IMR-90 (cell line): ENCODE data around the gene SLC4A1. TPM values are rescaled to one million over a fixed set of nuclear protein-coding genes. Genes with fewer than 3 reads are reported as not detected.

Experiments used
- ATAC-seq: fragments of 200-7000 bp; cut with Tn5 transposase; 2 replicates; pipeline ENCODE4 v1.9.1; 2020; ENCODE audit warnings: low read depth, mild to moderate bottlenecking, moderate library complexity
- BruUV-seq: library from RNA; stranded (reverse); fragments of 400-500 nt; replicated peaks from 2 replicates; lab custom pipeline; 2021; lab: Mats Ljungman, UMichigan
- CTCF ChIA-PET: fragments of 300-600 bp; formaldehyde crosslinking; extraction: SDS; loops from one replicate; lab custom pipeline; 2021; ENCODE audit warnings: antibody characterized with exemption; lab: Yijun Ruan, JAX
- POLR2A ChIA-PET: fragments of 300-600 bp; sonication (Branson Sonifier 250); formaldehyde crosslinking; loops from one replicate; lab custom pipeline; 2022; ENCODE audit warnings: antibody characterized with exemption; ENCODE audit not compliant: unreplicated experiment; lab: Charles Lee
- DNase-seq: peaks from one replicate; pipeline ENCODE4 v3.0.0; 2013
- H2AFZ ChIP-seq: replicated peaks from 2 replicates; pipeline ENCODE3; 2013; ENCODE audit warnings: low read length, mild to moderate bottlenecking; ENCODE audit not compliant: poor library complexity
- H2AK5ac ChIP-seq: 2 replicates; pipeline ENCODE4 v1.6.1; 2013; ENCODE audit warnings: low read depth, low read length, inconsistent platforms
- H2AK9ac ChIP-seq: replicated peaks from 2 replicates; pipeline ENCODE3; 2013; ENCODE audit warnings: mild to moderate bottlenecking, low read depth, low read length, moderate library complexity; ENCODE audit not compliant: poor library complexity
- H2BK120ac ChIP-seq: 2 replicates; pipeline ENCODE4 v1.6.1; 2013; ENCODE audit warnings: low read depth, low read length, inconsistent platforms
- H2BK15ac ChIP-seq: 3 replicates; pipeline ENCODE4 v1.6.1; 2013; ENCODE audit warnings: low read depth, low read length, inconsistent platforms
- H2BK20ac ChIP-seq: 2 replicates; pipeline ENCODE4 v1.6.1; 2013; ENCODE audit warnings: low read depth, mild to moderate bottlenecking, inconsistent platforms, low read length, moderate library complexity
- H2BK5ac ChIP-seq: 2 replicates; pipeline ENCODE4 v1.6.1; 2013; ENCODE audit warnings: mild to moderate bottlenecking, low read depth, low read length, inconsistent platforms; ENCODE audit not compliant: poor library complexity, severe bottlenecking
- H3K14ac ChIP-seq: replicated peaks from 2 replicates; pipeline ENCODE4 v1.6.1; 2013; ENCODE audit warnings: low read depth, low read length, inconsistent platforms
- H3K18ac ChIP-seq: 2 replicates; pipeline ENCODE4 v1.6.1; 2013; ENCODE audit warnings: low read depth, low read length, control low read depth
- H3K23ac ChIP-seq: 2 replicates; pipeline ENCODE4 v1.6.1; 2013; ENCODE audit warnings: low read depth, low read length, inconsistent platforms
- H3K27ac ChIP-seq: 2 replicates; pipeline ENCODE4 v1.5.1; 2013; ENCODE audit warnings: mild to moderate bottlenecking, control low read depth, low read length; ENCODE audit not compliant: insufficient read depth
- H3K27me3 ChIP-seq: 2 replicates; pipeline ENCODE4 v1.6.1; 2013; ENCODE audit warnings: low read length; ENCODE audit not compliant: control insufficient read depth, insufficient read depth
- H3K36me3 ChIP-seq: 2 replicates; pipeline ENCODE4 v1.6.1; 2013; ENCODE audit warnings: low read length, mixed read lengths; ENCODE audit not compliant: control insufficient read depth, insufficient read depth
- H3K4ac ChIP-seq: 2 replicates; pipeline ENCODE4 v1.6.1; 2013; ENCODE audit warnings: low read depth, low read length, inconsistent platforms
- H3K4me1 ChIP-seq: 2 replicates; pipeline ENCODE4 v1.6.1; 2013; ENCODE audit warnings: low read length, mixed read lengths; ENCODE audit not compliant: control insufficient read depth, insufficient read depth
- H3K4me2 ChIP-seq: 2 replicates; pipeline ENCODE4 v1.6.1; 2013; ENCODE audit warnings: low read depth, mild to moderate bottlenecking, control low read depth, low read length, moderate library complexity
- H3K4me3 ChIP-seq: 2 replicates; pipeline ENCODE4 v1.5.1; 2013; ENCODE audit warnings: low read depth, mild to moderate bottlenecking, control low read depth, low read length, moderate library complexity; ENCODE audit not compliant: insufficient read depth
- H3K56ac ChIP-seq: 2 replicates; pipeline ENCODE4 v1.6.1; 2013; ENCODE audit warnings: low read length, inconsistent platforms; ENCODE audit not compliant: insufficient read depth; ENCODE audit errors: extremely low read depth
- H3K79me1 ChIP-seq, 2 experiments: 2 replicates each; pipeline ENCODE4 v1.6.1; 2013; ENCODE audit warnings: low read length in 2 of 2, inconsistent platforms in 1 of 2, low read depth in 1 of 2
- H3K9ac ChIP-seq: 2 replicates; pipeline ENCODE4 v1.6.1; 2013; ENCODE audit warnings: low read depth, low read length, control low read depth
- H3K9me1 ChIP-seq: 2 replicates; pipeline ENCODE4 v1.6.1; 2013; ENCODE audit warnings: low read length, inconsistent platforms; ENCODE audit not compliant: insufficient read depth
- H3K9me3 ChIP-seq: 2 replicates; pipeline ENCODE4 v1.6.1; 2013; ENCODE audit warnings: low read length; ENCODE audit not compliant: control insufficient read depth, insufficient read depth
- H4K20me1 ChIP-seq: 2 replicates; pipeline ENCODE4 v1.6.1; 2013; ENCODE audit warnings: low read length, inconsistent platforms; ENCODE audit not compliant: insufficient read depth
- H4K5ac ChIP-seq: 2 replicates; pipeline ENCODE4 v1.6.1; 2013; ENCODE audit warnings: mild to moderate bottlenecking, low read depth, low read length, control low read depth
- H4K8ac ChIP-seq, 2 experiments: 2 replicates each; pipeline ENCODE4 v1.6.1; 2013; ENCODE audit warnings: low read depth in 2 of 2, low read length in 2 of 2, control low read depth in 1 of 2, inconsistent platforms in 1 of 2
- H4K91ac ChIP-seq: 2 replicates; pipeline ENCODE4 v1.6.1; 2013; ENCODE audit warnings: low read depth, low read length, inconsistent platforms; ENCODE audit not compliant: insufficient read depth
- CEBPB ChIP-seq: IDR thresholded peaks from 2 replicates; pipeline ENCODE4 v1.6.1; 2012; ENCODE audit warnings: low read depth, low read length, improper control_type of control experiment
- ELK1 ChIP-seq: fragments of 150-350 bp; IDR thresholded peaks from 2 replicates; pipeline ENCODE4 v1.6.1; 2016; ENCODE audit warnings: low read depth, mild to moderate bottlenecking, low read length, moderate library complexity, borderline replicate concordance
- FOS ChIP-seq: fragments of 150-350 bp; IDR thresholded peaks from 2 replicates; pipeline ENCODE4 v1.6.1; 2016; ENCODE audit warnings: low read depth, low read length
- MAFK ChIP-seq: IDR thresholded peaks from 2 replicates; pipeline ENCODE4 v1.6.1; 2012; ENCODE audit warnings: low read depth, low read length, improper control_type of control experiment
- MXI1 ChIP-seq: IDR thresholded peaks from 2 replicates; pipeline ENCODE4 v1.6.1; 2012; ENCODE audit warnings: low read depth, mild to moderate bottlenecking, low read length, moderate library complexity, borderline replicate concordance
- NFE2L2 ChIP-seq: fragments of 150-350 bp; IDR thresholded peaks from 2 replicates; pipeline ENCODE4 v1.6.1; 2016; ENCODE audit warnings: low read depth, mild to moderate bottlenecking, low read length
- POLR2A ChIP-seq: IDR thresholded peaks from 2 replicates; pipeline ENCODE4 v1.6.1; 2012; ENCODE audit warnings: mild to moderate bottlenecking, low read depth, low read length
- RAD21 ChIP-seq: IDR thresholded peaks from 2 replicates; pipeline ENCODE4 v1.6.1; 2012; ENCODE audit warnings: low read length, improper control_type of control experiment
- RFX5 ChIP-seq: IDR thresholded peaks from 2 replicates; pipeline ENCODE4 v1.8.0; 2012; ENCODE audit warnings: low read depth, mild to moderate bottlenecking, low read length, moderate library complexity
- SMC3 ChIP-seq: fragments of 150-350 bp; IDR thresholded peaks from 2 replicates; pipeline ENCODE4 v1.6.1; 2016; ENCODE audit warnings: low read depth, mild to moderate bottlenecking, antibody characterized with exemption, low read length, moderate library complexity
- WGBS, 2 experiments: methylation state at CpG; one replicate each; pipeline versions ENCODE4 v1.1.5 to v1.1.7; 2013; ENCODE audit warnings: missing lambda C conversion rate in 2 of 2; ENCODE audit not compliant: insufficient read length in 1 of 2; ENCODE audit errors: extremely low coverage in 2 of 2; 5-methylcytosine and 5-hydroxymethylcytosine counted together
- dilution Hi-C: fragments of 300-500 bp; cut with HindIII; formaldehyde crosslinking; loops from one replicate; pipeline ENCODE4 v1.14.3; 2018; ENCODE audit warnings: low sequenced_read_pairs; ENCODE audit not compliant: unreplicated experiment
- in situ Hi-C: fragments of 300-500 bp; cut with MboI; formaldehyde crosslinking; loops from 3 replicates; pipeline ENCODE4 v1.14.3; 2019; ENCODE audit warnings: low sequenced_read_pairs, inconsistent platforms, mixed read lengths
- intact Hi-C: fragments of 100-400 bp; cut with micrococcal nuclease; formaldehyde crosslinking; loops from 2 replicates; pipeline ENCODE4 v1.10.0; 2022
- polyA plus RNA-seq, 3 experiments: library from polyadenylated mRNA; depleted of rRNA; stranded (reverse); fragments of >200 nt; gene quantifications; 2 replicates each; pipeline ENCODE4 v1.2.3, GENCODE V29; 2012; ENCODE audit warnings: low replicate concordance in 1 of 3
- total RNA-seq: library from RNA; depleted of rRNA; stranded (reverse); fragments of >200 nt; gene quantifications from 2 replicates; pipeline ENCODE4 v1.2.3, GENCODE V29; 2012

The SLC4A1 gene
- total and polyA plus RNA-seq, 2 of the 4 experiments (the other 2 are of a cell fraction): not detected

- Histone ChIP-seq H3K4me2 (no peak overlapping the region), H2AK5ac (no peak overlapping the region), H3K27me3 (peaks cover 41% of the 10 kb centered on the region), H4K20me1 (no peaks in the 10 kb centered on the region), H3K79me1 (no peaks in the 10 kb centered on the region), H2AFZ (no peak overlapping the region), H3K4ac (no peak overlapping the region), H4K91ac (no peak overlapping the region), H3K9me3 (no peaks in the 10 kb centered on the region), H3K14ac (no peak overlapping the region), H4K8ac (no peak overlapping the region), H3K4me1 (no peaks in the 10 kb centered on the region), H2BK5ac (no peak overlapping the region), H3K27ac (no peak overlapping the region), H3K23ac (no peak overlapping the region), H3K4me3 (no peak overlapping the region), H2AK9ac (no peak overlapping the region), H2BK20ac (no peak overlapping the region), H3K56ac (no peak overlapping the region), H3K36me3 (no peaks in the 10 kb centered on the region), H2BK120ac (no peak overlapping the region), H3K18ac (no peak overlapping the region), H3K9ac (no peak overlapping the region), H2BK15ac (no peak overlapping the region), H3K9me1 (no peaks in the 10 kb centered on the region), H4K5ac (no peak overlapping the region)
- ATAC-seq (peak; percentile 24; the same call in 1 of the 2 replicates), DNase-seq (no peak)
- dilution Hi-C loops (no loop called here), intact Hi-C loops (no loop called here), in situ Hi-C loops (no loop called here)
- WGBS, 2 experiments: 38% methylated on average over 8 of the region's 13 CpGs; no CpG with 5 or more reads in 1 of the 2 experiments
- CTCF ChIA-PET: no interaction called here
- BruUV-seq: no TSS peak
- TF ChIP-seq CEBPB (no peak), NFE2L2 (no peak), FOS (no peak), RFX5 (no peak), RAD21 (no peak), POLR2A (no peak), SMC3 (no peak), MAFK (no peak), ELK1 (no peak), MXI1 (no peak)
- POLR2A ChIA-PET: interaction anchor here (0.6 kb wide), 1 partner anchor 73 kb away, joined by 3 read pairs; the partner anchor contains the start of gene ATXN7L3
Observed at GRCh38 chr17:44272321-44272951, 4.5 kb upstream of the SLC4A1 start.
